ENCODE measurements around the gene PGC.

The PGC gene

GRCh38 chr6:41706876-41707564 is 40.2 kb downstream of the PGC start:
- TF ChIP-seq BHLHE40 (IDR thresholded peaks at IDR 0.05; ENCODE audit: borderline replicate concordance) (no peak), PKNOX1 (IDR thresholded peaks at IDR 0.05) (no peak), FOXK2 (IDR thresholded peaks at IDR 0.05) (no peak), TARDBP (IDR thresholded peaks at IDR 0.05) (no peak), ZNF384 (IDR thresholded peaks at IDR 0.05) (no peak), SUZ12 (IDR thresholded peaks at IDR 0.05) (no peak), L3MBTL2 (conservative IDR thresholded peaks at IDR 0.05) (no peak), ARNT (IDR thresholded peaks at IDR 0.05) (no peak), FOXM1 (IDR thresholded peaks at IDR 0.05; ENCODE audit: borderline replicate concordance) (no peak), FOXA1 (IDR thresholded peaks at IDR 0.05) (no peak), NFRKB (IDR thresholded peaks at IDR 0.05) (no peak), LEF1 (IDR thresholded peaks at IDR 0.05; ENCODE audit: borderline replicate concordance) (no peak), ELF4 (IDR thresholded peaks at IDR 0.05) (no peak), HDGF (IDR thresholded peaks at IDR 0.05; ENCODE audit: borderline replicate concordance) (no peak), SP1 (IDR thresholded peaks at IDR 0.05) (no peak), CTBP1 (IDR thresholded peaks at IDR 0.05; ENCODE audit: borderline replicate concordance) (no peak)
- no peak for DNase-seq (ENCODE audit: extremely low spot score)
- CTCF ChIA-PET, result interaction anchor here (0.7 to 1.9 kb wide), 5 partner anchors 9 to 69 kb away, joined by 3 to 7 read pairs (median 3); no protein-coding TSS in a partner anchor
- POLR2A ChIA-PET, result no interaction called here

GRCh38 chr6:41705996-41706835 is 41.0 kb downstream of the PGC start:
- ChIA-PET CTCF (interaction anchor here (0.9 to 2.1 kb wide), 13 partner anchors 8 to 81 kb away, joined by 3 to 11 read pairs (median 4); partner anchors contain the start of gene TOMM6), POLR2A (interaction anchor here (1.0 kb wide), 1 partner anchor 28 kb away, joined by 4 read pairs; no protein-coding TSS in a partner anchor)
- TF ChIP-seq FOXA1 (IDR thresholded peaks at IDR 0.05) (no peak), SP1 (IDR thresholded peaks at IDR 0.05) (no peak), SUZ12 (IDR thresholded peaks at IDR 0.05) (no peak), ELF4 (IDR thresholded peaks at IDR 0.05) (no peak)
- peak; percentile 85 for DNase-seq (ENCODE audit: extremely low spot score)

GRCh38 chr6:41705311-41705995 is 41.7 kb downstream of the PGC start:
- POLR2A ChIA-PET, result interaction anchor here (1.0 kb wide), 1 partner anchor 28 kb away, joined by 4 read pairs; no protein-coding TSS in a partner anchor
- TF ChIP-seq BHLHE40 (IDR thresholded peaks at IDR 0.05; ENCODE audit: borderline replicate concordance) (no peak), TARDBP (IDR thresholded peaks at IDR 0.05) (no peak), PKNOX1 (IDR thresholded peaks at IDR 0.05) (no peak), HDGF (IDR thresholded peaks at IDR 0.05; ENCODE audit: borderline replicate concordance) (no peak), SUZ12 (IDR thresholded peaks at IDR 0.05) (no peak), LEF1 (IDR thresholded peaks at IDR 0.05; ENCODE audit: borderline replicate concordance) (no peak), ZNF384 (IDR thresholded peaks at IDR 0.05) (no peak), SP1 (IDR thresholded peaks at IDR 0.05) (no peak), CTBP1 (IDR thresholded peaks at IDR 0.05; ENCODE audit: borderline replicate concordance) (no peak)

GRCh38 chr6:41704656-41705310 is 42.4 kb downstream of the PGC start:
- no peak for TF ChIP-seq SP1 (IDR thresholded peaks at IDR 0.05)
- no peak for TF ChIP-seq ELF4 (IDR thresholded peaks at IDR 0.05)
- no peak for TF ChIP-seq SUZ12 (IDR thresholded peaks at IDR 0.05)
- no peak for TF ChIP-seq PKNOX1 (IDR thresholded peaks at IDR 0.05)
- no peak for TF ChIP-seq CTBP1 (IDR thresholded peaks at IDR 0.05; ENCODE audit: borderline replicate concordance)
- no peak for TF ChIP-seq NFRKB (IDR thresholded peaks at IDR 0.05)
- TF ChIP-seq HDGF (IDR thresholded peaks at IDR 0.05; ENCODE audit: borderline replicate concordance), result no peak
- no peak for TF ChIP-seq LEF1 (IDR thresholded peaks at IDR 0.05; ENCODE audit: borderline replicate concordance)
- no peak for TF ChIP-seq BHLHE40 (IDR thresholded peaks at IDR 0.05; ENCODE audit: borderline replicate concordance)
- DNase-seq (ENCODE audit: extremely low spot score), result no peak
- POLR2A ChIA-PET, result interaction anchor here (1.0 kb wide), 1 partner anchor 29 kb away, joined by 4 read pairs; no protein-coding TSS in a partner anchor
- CTCF ChIA-PET, result interaction anchor here (0.7 to 2.1 kb wide), 16 partner anchors 10 to 522 kb away, joined by 3 to 11 read pairs (median 4); partner anchors contain the start of genes BYSL, MED20 and TOMM6

More at GRCh38 chr6:41705311-41705995, 41.7 kb downstream of the PGC start:
- CTCF ChIA-PET, result interaction anchor here (0.7 to 2.1 kb wide), 19 partner anchors 9 to 522 kb away, joined by 3 to 11 read pairs (median 4); partner anchors contain the start of genes BYSL, MED20 and TOMM6
- no peak for DNase-seq (ENCODE audit: extremely low spot score)

- TF ChIP-seq LEF1 (IDR thresholded peaks at IDR 0.05; ENCODE audit: borderline replicate concordance) (no peak), SP1 (IDR thresholded peaks at IDR 0.05) (no peak), SUZ12 (IDR thresholded peaks at IDR 0.05) (no peak), ZNF384 (IDR thresholded peaks at IDR 0.05) (no peak), ARNT (IDR thresholded peaks at IDR 0.05) (no peak), FOXA1 (IDR thresholded peaks at IDR 0.05) (no peak), BHLHE40 (IDR thresholded peaks at IDR 0.05; ENCODE audit: borderline replicate concordance) (no peak), HDGF (IDR thresholded peaks at IDR 0.05; ENCODE audit: borderline replicate concordance) (no peak), NFRKB (IDR thresholded peaks at IDR 0.05) (no peak), FOXM1 (IDR thresholded peaks at IDR 0.05; ENCODE audit: borderline replicate concordance) (no peak), CTBP1 (IDR thresholded peaks at IDR 0.05; ENCODE audit: borderline replicate concordance) (no peak), FOXK2 (IDR thresholded peaks at IDR 0.05) (no peak), L3MBTL2 (conservative IDR thresholded peaks at IDR 0.05) (no peak), TARDBP (IDR thresholded peaks at IDR 0.05) (no peak), PKNOX1 (IDR thresholded peaks at IDR 0.05) (no peak), ELF4 (IDR thresholded peaks at IDR 0.05) (no peak)
- CTCF ChIA-PET, result interaction anchor here (0.9 to 1.7 kb wide), 6 partner anchors 13 to 77 kb away, joined by 3 to 6 read pairs (median 4); no protein-coding TSS in a partner anchor
- POLR2A ChIA-PET, result no interaction called here
- no peak for DNase-seq (ENCODE audit: extremely low spot score)
These were observed 43.2 kb downstream of the PGC start for GRCh38 chr6:41704028-41704427.
